SK-N-DZ (cell line): ENCODE results near the gene TEPSIN.
A peak's percentile ranks its signal among the peaks of the same experiment; 100 is the strongest.
"Not testable (repeated sequence)": the region's sequence is repeated elsewhere in the genome, so short reads cannot be mapped to it uniquely, and the experiment has no call there.

ENCODE experiments used
- DNase-seq: peaks from one replicate; pipeline ENCODE4 v3.0.0-alpha.2; 2015; ENCODE audit warnings: low spot score

The TEPSIN gene

DNA sequence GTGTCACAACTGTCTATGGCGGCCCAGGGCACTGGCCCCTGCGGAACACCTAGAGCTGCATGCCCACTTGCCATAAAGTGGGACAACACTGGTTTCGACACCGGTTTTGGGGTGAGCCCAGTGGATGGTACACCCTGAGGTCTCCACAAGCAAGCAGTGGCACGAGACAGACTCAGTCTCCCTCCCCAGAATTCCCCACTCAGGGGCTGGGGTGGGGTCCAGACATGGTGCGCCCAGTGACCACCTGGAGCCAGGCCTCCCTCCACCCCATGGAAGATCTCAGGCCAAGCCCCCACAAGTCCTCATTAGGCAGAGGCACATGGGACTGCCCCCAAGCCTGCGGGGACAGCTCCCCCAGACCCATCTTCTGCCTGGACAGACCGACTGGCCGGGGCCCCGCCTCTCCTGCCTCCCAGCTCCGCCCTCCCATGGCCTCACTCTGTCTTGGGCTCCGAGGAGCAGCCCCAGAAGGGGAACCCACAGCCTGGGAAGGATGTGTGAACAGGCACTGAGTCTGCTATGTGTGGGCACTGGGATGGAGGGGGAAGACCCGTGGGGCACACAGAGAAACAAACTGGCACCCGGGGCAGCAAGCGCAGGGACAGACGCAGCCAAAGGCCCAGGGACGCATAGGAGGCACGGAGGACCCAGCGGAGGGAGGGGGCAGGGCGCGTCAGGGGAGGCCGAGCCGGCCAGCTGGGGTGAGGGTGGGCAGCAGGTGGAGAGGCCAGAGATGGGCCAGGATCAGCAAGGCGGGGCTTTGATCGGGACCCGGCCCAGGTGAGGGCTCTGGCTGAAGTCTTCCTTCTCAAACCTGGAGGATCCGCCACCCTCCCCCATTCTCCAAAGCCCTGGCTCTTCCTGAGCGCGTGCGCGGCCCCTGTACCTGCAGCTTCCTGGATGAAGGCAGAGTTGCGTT lies 2.8 kb downstream of the TEPSIN start:
- DNase-seq, result no peak

DNA sequence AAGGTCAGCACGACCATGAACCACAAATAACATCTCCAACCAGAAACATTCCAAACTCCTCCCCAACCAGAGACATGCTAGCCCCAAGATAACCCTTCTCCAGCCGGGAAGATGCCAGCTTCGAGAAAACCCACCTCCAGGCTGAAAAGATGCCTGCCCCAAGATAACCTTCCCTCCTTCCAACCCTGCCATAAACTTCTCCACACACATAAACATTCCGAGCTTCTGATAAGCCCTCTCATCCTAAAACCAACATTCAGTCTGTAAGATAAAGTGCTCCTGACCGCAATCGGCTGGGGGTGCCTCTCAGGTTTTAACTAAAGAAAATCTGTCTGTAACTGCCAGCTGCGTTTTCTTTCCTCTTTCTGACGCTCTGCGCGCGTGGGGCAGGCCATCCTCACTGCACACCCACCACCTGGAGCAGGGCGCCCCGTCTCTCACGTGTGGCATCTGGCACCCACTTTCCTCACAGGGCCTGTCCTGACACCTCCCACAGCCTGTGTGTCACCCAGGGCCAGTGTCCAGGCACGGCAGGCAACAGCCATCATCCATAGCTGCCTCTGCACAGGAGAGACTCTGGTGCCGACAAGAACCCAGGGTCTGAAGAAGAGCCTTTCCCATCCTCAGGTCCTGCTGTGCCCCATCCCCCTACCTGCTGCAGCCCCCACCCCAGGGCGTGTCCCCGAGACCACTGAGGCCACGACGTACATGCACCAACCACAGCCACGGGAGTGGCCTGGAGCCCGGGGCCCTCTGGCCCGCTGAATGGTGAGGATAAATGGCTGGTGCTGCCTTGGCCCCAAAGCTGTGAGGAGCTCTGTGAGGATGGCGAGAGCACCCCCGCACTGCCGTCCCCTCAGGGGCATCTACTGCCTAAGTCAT lies 3.7 kb downstream of the TEPSIN start:
- no peak for DNase-seq

DNA sequence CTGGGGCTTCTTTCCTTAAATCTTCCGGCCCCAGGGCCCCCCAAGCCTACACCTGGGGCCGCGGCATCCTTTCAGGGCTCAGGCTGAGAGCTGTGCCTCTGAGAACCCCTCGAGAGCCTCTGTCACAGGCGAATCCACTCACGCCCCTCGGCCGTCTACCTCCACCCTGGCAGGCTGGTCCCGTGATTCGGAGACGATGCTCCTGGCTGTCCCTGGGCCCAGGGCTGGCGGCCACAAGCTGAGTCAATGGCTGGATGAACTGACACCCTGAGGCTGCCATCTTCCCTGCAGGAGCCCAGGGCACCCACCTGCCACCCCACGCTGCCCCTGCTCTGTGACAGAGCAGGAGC lies 4.4 kb downstream of the TEPSIN start:
- DNase-seq, result no peak

DNA sequence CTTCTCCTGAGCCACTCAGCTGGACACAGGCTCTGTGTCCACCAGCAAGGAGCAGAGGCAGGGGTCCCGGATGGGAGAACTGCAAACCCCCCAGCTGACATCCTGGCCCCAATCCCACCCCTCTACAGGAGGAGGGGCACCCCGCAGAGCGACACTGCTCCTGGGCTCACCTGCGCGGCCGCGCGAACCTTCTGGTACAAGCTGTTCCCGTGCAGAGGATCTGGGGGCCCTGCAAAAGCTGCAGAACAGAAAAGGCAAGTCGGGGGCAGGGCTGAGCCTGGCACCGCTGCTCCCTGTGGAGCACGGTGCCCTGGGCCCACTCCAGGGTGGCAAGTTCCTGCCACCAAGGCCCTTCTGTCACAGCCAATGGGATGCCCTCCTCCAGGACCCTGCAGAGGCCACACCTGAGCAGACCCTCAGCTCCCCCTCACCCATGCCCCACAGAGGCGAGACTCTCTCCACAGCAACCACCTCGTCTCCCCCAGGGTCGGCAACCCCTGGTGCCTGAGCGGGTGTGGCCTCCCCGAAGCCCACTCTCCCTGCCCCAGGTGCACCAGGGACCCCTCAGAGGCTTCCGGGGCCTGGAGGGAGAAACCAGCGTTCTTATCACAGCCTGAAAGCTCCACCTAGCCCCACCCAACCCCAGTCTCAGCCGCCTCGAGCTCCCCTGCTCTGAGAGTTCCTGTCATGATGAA lies 4.9 kb downstream of the TEPSIN start:
- DNase-seq, result no peak

DNA sequence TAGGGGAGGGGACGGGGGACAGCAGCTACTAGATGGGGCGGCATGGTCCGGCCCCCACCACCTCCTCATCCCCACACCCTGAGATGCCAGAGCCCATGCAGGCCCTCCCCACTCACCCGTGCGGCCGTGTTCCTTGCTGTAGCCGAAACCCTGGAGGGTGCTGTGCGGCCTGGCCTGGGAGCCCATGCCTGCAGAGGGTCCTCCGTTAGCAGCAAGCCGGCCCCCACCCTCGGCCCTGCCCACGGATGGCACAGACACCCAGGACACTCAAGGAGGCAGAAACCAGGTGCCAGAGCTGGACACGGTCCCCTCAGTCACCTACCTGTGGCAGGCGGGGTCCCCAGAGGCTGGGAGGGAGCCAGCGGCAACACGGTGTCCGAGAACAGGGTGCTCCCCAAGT lies 5.5 kb downstream of the TEPSIN start:
- DNase-seq, result no peak

DNA sequence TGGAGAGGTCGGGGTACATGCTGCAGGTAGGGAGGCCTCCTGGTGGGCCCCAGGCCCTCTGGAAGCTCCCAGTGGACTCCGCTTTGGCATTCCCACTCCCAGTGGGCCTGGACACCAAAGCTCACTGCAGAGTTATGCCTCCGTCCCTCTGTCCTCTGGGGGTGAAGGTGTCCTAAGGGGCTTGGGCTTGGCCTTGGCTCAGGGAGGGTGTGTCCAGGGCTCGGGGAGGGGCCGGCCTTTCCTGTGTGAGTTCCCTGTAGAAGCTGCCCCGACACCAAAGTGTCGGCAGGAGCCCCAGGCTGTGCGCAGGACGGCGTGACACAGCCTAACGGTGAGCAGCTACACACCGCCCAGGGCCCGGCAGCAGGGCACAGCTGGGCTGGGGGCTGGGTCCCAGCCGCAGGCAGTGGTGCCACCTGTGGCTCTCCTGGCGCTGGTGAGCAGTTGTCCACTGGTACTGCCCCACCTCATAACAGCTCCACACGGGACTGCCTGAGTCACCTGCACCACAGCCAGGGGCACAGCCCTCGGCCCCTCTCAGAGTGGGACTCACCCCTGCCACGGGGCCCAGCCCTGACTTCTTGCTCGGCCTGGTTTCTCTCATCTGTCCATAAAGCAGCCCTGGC lies 6.1 kb downstream of the TEPSIN start:
- DNase-seq, result no peak

DNA sequence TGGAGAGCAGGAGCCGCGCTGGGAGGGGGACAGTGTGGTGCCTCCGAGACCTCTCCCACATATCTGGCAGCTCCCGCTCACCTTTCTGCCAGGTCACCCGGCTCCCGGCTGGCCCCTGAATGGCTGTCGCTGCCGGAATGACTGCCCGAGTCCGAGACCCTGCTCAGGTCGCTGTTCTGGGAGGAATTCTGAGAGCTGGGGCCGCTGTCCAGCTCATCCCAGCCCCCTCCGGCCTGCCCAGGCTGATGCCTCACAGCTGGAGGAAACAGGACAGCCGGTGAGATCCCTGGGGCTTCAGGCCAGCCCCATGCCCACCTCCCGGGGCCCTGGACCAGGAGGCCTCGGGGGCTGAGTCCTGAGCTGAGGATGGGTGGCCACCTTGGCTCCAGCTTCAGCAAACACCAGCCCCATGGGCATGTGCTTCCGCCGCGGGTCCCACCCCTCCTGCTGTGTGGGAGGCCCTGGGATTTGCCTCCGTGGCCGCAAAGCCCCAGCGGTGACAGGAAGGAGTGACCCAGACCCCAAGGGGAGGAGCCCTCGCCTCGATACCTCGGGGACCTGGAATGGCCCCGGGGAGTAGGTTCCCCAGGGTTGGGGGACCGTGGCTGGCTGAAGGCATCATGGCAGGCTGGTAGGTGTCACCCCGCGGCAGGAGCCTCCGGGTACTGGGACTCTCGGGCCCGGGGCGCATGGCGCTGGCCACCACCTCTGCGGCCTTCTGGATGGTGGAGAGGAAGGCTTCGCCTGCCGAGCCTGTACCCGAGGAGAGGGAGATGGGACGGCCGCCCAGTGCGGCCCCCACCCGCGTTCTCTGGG lies 6.9 kb downstream of the TEPSIN start:
- DNase-seq, result no peak

DNA sequence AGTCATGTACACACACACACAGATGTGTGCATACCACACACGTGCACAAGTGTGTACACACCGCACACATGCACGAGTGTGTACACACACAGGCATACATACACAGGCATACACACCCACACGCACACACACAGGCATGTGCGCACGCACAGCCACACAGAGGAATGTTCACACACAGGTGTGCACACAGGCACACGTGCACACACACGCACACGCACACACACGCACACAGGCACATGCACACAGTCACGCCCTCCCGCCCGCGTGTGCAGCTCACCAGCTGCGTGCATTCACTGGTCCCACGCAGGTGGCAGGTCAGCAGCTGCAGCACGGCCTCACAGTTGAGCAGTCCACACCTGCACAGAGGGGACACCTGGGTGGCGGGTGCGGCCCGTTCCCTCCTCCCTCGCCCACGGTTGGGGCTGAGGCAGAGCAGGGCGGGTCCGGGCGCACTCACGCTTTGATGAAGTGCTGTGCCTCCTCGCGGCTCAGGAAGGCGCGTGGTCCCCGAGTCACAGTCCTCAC lies 7.7 kb downstream of the TEPSIN start:
- DNase-seq, result no peak

DNA sequence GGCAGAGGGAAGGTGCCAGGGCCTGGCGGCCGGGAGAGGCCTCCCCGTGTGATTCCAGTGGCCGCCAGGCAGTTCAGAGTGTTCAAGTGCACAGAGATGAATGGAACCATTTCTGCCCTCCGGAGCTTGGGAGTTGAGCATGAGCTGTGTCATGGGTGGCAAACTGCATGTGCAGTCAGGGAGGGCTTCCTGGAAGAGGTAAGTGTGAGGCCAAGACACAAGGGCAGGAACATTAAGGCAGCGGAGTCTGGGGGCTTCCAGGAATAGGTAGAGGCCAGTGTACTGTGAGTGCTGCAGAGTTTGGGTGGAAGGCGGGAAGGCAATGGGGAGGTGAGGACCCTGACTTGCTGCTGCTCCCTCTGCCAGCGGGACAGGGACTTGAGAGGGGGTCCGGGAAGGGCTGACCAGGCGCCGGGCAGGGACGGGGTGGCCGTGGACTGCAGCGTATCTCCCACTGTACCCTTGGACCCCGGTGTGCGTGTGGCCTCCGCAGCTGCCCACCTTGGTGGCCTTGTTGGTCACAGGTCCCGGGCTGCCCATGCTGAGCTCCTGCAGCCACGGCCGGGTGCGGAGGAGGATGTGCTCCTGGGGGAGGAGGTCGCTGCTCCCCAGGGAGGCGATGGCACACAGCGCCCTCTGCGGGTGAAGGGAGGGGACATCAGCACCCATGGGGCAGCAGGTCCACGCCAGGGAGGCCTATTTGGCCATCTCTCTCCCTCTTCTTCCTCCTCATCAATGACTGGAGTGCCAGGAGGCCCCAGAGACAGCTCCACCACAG lies 8.6 kb downstream of the TEPSIN start:
- no peak for DNase-seq

DNA sequence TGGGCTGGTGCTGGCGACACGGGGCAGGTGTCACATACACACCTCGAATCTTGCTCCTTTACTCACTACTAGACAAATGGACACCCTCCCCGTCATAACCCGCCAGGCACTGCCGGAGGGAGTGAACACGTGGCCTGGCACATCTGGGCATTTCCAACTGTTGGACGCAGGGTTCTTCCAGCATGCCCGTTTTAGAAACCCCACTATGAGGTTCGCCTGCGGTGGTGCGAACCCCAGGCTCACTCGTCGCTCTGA lies 9.3 kb downstream of the TEPSIN start:
- DNase-seq, result no peak

DNA sequence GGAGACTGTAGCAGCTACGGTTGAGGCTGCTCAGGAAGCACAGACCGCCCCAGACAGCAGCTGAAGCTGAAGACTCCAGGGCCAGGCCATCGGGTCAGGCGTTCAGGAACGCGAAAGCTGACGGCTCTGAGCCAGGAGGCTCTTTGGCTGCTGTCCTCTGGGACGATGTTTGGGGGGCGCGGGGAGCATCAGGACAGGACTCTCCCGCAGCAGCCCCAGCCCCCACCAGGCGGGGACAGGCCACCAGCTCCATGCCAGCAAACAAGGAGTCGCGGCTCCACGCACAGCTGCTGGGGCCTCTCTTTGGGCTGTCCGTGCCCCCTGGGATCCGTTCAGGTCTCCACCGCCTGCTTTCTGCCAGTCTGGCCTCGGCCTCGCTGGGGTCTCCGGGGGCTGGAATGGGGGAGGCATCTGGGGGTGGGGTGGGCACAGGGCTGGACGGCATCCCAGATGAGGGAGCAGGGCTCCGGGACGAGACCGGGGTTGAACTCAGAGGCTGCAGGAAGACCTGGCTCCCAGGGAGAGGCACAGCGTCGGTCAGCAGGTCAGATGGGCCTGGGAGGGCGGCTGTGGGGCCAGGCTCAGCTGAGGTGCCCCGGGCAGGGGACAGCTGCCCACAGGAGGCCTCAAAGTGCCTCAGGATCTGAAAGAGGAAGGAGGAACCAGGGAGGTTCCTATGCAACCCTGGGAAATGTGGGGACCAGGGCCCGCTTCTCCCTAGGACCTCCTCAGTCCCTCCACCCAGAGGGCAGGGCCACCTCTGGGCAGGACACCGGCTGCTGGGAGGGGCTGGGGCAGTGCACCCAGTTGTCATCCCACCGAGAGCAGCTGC lies 9.8 kb downstream of the TEPSIN start:
- DNase-seq, result no peak

DNA sequence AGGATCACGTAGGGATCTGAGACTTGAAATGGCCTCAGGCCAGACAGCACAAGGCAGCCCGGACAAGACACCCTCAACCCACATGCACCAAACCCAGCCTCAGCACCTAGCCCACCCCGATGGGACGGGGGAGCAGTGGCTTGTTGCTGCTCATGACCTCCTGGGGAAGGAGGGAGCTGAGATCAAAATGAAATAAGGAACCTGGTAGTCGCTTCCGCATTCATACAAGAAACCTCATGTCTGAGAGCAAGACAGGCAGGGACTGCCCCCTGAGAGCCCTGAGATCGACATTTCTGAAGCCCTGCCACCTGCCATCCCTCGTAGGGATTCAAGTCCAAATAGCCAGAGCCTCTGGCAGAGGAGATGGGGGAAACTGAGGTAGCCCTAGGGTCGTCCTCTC lies 10.4 kb downstream of the TEPSIN start:
- DNase-seq, result no peak

DNA sequence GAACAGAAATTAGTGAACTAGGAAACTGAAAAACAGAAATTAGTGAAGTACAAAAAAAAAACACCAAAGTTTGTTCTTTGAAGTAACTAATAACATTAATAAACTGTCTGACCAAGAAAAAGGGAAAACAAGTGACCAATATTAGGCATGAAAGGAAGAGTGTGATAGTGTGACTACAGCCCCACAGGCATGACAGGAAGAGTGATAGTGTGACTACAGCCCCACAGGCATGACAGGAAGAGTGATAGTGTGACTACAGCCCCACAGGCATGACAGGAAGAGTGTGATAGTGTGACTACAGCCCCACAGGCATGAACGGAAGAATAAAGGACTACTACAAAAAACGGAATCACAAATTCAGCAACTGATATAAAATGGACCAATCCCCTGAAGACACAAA lies 11.2 kb downstream of the TEPSIN start:
- not testable (repeated sequence) for DNase-seq

DNA sequence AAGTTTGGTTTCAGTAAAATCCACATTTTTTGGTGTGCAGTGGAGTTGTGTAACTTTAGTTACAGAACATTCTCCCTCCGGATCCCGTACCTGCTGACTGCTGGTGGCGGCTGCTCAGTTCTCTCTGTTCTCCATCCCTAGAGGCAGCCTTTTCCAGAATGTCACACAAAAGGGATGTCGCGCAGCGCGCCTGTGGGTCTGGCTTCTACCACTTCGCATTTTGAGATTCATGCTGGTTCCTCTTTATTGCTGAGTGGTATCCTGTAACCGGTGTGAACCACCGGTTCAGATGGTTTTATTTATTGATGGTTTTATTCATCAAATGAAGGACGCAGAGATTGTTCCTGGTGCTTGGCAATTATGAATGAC lies 15.1 kb downstream of the TEPSIN start:
- no peak for DNase-seq

DNA sequence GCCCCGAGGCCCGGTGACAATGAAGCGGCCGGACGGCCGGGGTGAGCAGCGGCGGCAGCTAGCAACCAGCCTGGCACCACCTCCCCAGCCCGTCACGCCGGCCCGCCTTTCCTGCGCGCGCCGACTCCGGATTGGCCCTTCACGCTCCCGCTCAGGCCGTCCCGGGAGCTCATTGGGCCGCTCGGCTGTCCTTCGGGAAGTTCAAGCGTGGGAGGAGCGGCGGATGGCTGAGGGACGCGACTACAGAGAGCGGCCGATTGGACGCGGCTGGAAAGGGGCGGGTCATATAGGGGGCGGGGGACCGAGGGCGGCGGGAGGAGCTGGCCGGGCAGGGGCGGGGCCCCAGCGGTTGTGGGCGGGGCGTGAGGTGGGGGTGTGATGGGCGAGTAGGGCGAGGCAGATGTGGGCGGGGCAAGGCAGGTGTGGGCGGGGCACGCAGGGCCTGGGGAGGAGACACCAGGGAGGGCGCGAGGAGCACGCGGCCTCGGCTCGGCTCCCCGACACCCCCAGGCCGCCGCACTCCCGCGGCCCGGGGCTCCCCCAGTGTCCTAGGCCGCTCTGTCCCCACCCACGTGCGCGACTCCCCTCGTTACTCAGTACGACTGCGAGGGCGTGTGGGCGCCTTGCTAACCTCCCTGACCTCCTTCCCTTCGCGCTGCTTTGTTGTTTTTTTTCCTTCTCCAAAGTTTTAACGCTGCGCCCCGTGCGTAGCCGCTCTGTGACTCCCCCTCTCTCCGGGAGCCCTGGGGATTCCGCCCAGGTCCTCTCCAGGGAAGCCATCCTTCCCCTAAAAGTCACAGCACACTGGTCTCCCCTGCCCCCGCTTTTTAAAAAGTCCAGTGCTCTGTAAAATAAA lies 15.7 kb downstream of the TEPSIN start, which contains the start of gene CEP131:
Gene CEP131 (minus strand): TSS at position 60 of the 856 bp plus-strand sequence. CDS start 2,909 bp downstream, outside the sequence.
- DNase-seq, result peak; percentile 99

DNA sequence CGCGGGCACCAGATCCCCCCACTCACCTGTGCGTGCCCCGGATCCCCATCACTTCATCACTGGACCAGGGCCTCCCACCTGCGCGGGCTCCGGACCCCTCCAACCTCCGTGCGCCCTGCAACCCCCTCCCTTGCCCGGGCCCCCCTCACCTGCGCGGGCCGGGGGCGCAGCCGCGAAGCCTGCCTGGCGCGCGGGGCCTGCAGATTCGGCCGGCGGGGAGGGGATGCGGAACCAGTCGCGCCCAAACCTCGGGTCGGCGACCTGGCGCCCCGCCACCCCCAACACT lies 16.3 kb downstream of the TEPSIN start:
- no peak for DNase-seq

DNA sequence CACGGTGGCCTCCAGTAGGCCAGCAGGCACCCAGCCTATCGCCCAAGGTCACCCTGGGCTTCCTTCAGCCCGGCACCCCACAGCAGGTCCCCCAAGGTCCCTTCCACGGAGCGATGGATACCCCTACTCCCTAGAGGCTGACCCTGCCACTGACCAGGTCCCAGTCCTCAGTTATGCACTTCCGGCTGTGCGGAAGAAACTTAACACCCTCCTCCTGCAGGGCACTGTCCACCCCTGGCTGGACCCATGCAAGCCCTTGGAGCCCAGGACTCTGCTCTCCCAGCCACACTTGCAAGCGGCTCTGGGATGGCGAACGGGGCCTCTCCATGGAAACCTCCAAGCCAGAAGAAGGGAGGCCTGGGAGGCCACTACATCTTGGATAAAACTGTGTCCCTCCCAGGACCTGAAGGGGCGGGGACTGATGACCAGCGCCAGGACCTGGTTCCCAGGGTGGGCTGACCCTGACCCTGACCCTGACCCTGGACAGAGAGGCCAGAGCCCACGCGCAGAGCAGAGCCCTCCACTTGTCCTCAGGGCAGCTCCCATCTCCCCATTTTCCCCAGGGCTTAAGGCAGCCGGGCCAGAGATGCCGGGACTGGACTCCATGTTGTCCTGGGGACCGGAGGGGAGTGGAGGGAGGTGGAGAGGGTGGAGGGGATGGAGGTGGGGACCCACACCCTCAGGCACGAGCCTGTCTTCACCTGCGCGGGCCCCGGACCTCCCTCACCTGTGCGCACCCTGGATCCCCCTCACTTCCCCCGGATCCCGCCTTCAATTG lies 16.8 kb downstream of the TEPSIN start:
- DNase-seq, result no peak
